Activated T-cell treated with anti-CD3 and anti-CD28 coated beads, Interleukin-2, amount 50 U/mL, for 72 hours (primary cell): ENCODE results near the gene NUBPL. TPM values are rescaled to one million over a fixed set of nuclear protein-coding genes. Genes with fewer than 3 reads are reported as not detected.
"Not testable (repeated sequence)": the region's sequence is repeated elsewhere in the genome, so short reads cannot be mapped to it uniquely, and the experiment has no call there.

Experiments used
- ATAC-seq, 2 donors: fragments of 150-1000 bp; cut with Tn5 transposase; replicated peaks in 1 of 2; 2 replicates each; pipeline ENCODE4 v1.10.0; 2021; ENCODE audit warnings: moderate library complexity in 2 of 2, mild to moderate bottlenecking in 1 of 2
- DNase-seq, 2 donors: peaks; one replicate each; pipeline ENCODE4 v3.0.0; 2021 to 2022; ENCODE audit warnings: mixed read lengths in 1 of 2
- H3K27ac Mint-ChIP-seq: one replicate; pipeline ENCODE4 v1.8.0; 2022; ENCODE audit warnings: mild to moderate bottlenecking, moderate library complexity, mixed read lengths
- H3K27me3 Mint-ChIP-seq: one replicate; pipeline ENCODE4 v1.8.0; 2022; ENCODE audit warnings: low read depth, mixed read lengths
- H3K36me3 Mint-ChIP-seq, 2 donors: one replicate each; pipeline ENCODE4 v1.8.0; 2022; ENCODE audit warnings: mixed read lengths in 2 of 2, mild to moderate bottlenecking in 1 of 2; ENCODE audit not compliant: insufficient read depth in 2 of 2
- H3K4me1 Mint-ChIP-seq: one replicate; pipeline ENCODE4 v1.8.0; 2022; ENCODE audit warnings: low read depth, mixed read lengths
- H3K4me3 Mint-ChIP-seq, 2 donors: one replicate each; pipeline ENCODE4 v1.8.0; 2022; ENCODE audit warnings: mild to moderate bottlenecking in 2 of 2, mixed read lengths in 2 of 2, moderate library complexity in 2 of 2
- H3K9me3 Mint-ChIP-seq, 2 donors: one replicate each; pipeline ENCODE4 v1.8.0; 2022; ENCODE audit warnings: mixed read lengths in 2 of 2
- total RNA-seq, 2 donors: library from RNA; stranded (reverse); gene quantifications; one replicate each; pipeline ENCODE4 v1.2.3, GENCODE V29; 2022

Gene NUBPL
- total RNA-seq, 2 donors from 2014 or later: 7.7 to 9.4 TPM

GRCh38 chr14:31727797-31728196 lies 166.6 kb downstream of the NUBPL start:
- ATAC-seq (no peak), DNase-seq (no peak)
- Mint-ChIP-seq H3K36me3 (peaks cover 7 to 10% of the 10 kb centered on the region in 2 donors), H3K9me3 (peaks cover 5 to 6% of the 10 kb centered on the region in 2 donors), H3K27ac (no peak overlapping the region), H3K27me3 (no peaks in the 10 kb centered on the region), H3K4me1 (no peaks in the 10 kb centered on the region), H3K4me3 (no peak overlapping the region)

- no peak overlapping the region for H3K27ac Mint-ChIP-seq
- no peak for ATAC-seq
Observed at GRCh38 chr14:31740688-31741087, 179.5 kb downstream of the NUBPL start.

GRCh38 chr14:31745741-31746140 lies 184.5 kb downstream of the NUBPL start:
- no peaks in the 10 kb centered on the region for H3K4me1 Mint-ChIP-seq
- peaks cover 14 to 29% of the 10 kb centered on the region in 2 donors for H3K9me3 Mint-ChIP-seq
- no peak overlapping the region for H3K27ac Mint-ChIP-seq
- no peaks in the 10 kb centered on the region for H3K27me3 Mint-ChIP-seq
- ATAC-seq: no peak
- no peak for DNase-seq
- H3K4me3 Mint-ChIP-seq: no peak overlapping the region
- H3K36me3 Mint-ChIP-seq: peaks cover 28 to 34% of the 10 kb centered on the region in 2 donors

More at GRCh38 chr14:31740688-31741087, 179.5 kb downstream of the NUBPL start:
- Mint-ChIP-seq H3K9me3 (peaks cover 1 to 2% of the 10 kb centered on the region in 2 donors), H3K4me3 (no peak overlapping the region), H3K27me3 (no peaks in the 10 kb centered on the region), H3K36me3 (peaks cover 6 to 14% of the 10 kb centered on the region in 2 donors), H3K4me1 (no peaks in the 10 kb centered on the region)
- DNase-seq: no peak

- ATAC-seq: no peak
- H3K27ac Mint-ChIP-seq: no peak overlapping the region
- no peaks in the 10 kb centered on the region for H3K27me3 Mint-ChIP-seq
- no peak overlapping the region for H3K4me3 Mint-ChIP-seq
- no peak for DNase-seq
- H3K36me3 Mint-ChIP-seq: peaks cover 28 to 32% of the 10 kb centered on the region in 2 donors
- H3K9me3 Mint-ChIP-seq: peaks cover 15 to 30% of the 10 kb centered on the region in 2 donors
- H3K4me1 Mint-ChIP-seq: no peaks in the 10 kb centered on the region
Observed at GRCh38 chr14:31746326-31746725, 185.1 kb downstream of the NUBPL start.

GRCh38 chr14:31749275-31749674 lies 188.1 kb downstream of the NUBPL start:
- ATAC-seq: no peak
- Mint-ChIP-seq H3K36me3 (peaks cover 29 to 41% of the 10 kb centered on the region in 2 donors), H3K27me3 (no peaks in the 10 kb centered on the region), H3K4me3 (no peak overlapping the region), H3K27ac (no peak overlapping the region), H3K4me1 (peaks cover 7% of the 10 kb centered on the region), H3K9me3 (peaks cover 22 to 37% of the 10 kb centered on the region in 2 donors)
- no peak for DNase-seq

- H3K9me3 Mint-ChIP-seq: peaks cover 23 to 38% of the 10 kb centered on the region in 2 donors
- ATAC-seq, H3K27ac Mint-ChIP-seq, H3K4me1 Mint-ChIP-seq, H3K27me3 Mint-ChIP-seq, H3K4me3 Mint-ChIP-seq, DNase-seq: not testable (repeated sequence)
- peaks cover 27 to 36% of the 10 kb centered on the region in 2 donors for H3K36me3 Mint-ChIP-seq
Observed at GRCh38 chr14:31751047-31751446, 189.8 kb downstream of the NUBPL start.

GRCh38 chr14:31752867-31753661 lies 191.9 kb downstream of the NUBPL start:
- no peaks in the 10 kb centered on the region for H3K27me3 Mint-ChIP-seq
- DNase-seq (peak in 1 of 2 donors; percentile 8), ATAC-seq (peak; percentile 63 to 84)
- no peak overlapping the region for H3K4me3 Mint-ChIP-seq
- peaks cover 20 to 26% of the 10 kb centered on the region in 2 donors for H3K36me3 Mint-ChIP-seq
- peaks cover 7% of the 10 kb centered on the region for H3K4me1 Mint-ChIP-seq
- H3K27ac Mint-ChIP-seq: no peak overlapping the region
- peaks cover 25 to 27% of the 10 kb centered on the region in 2 donors for H3K9me3 Mint-ChIP-seq

GRCh38 chr14:31758941-31759340 lies 197.7 kb downstream of the NUBPL start:
- Mint-ChIP-seq H3K4me1 (no peaks in the 10 kb centered on the region), H3K27ac (no peak overlapping the region), H3K36me3 (peaks cover 0 to 7% of the 10 kb centered on the region in 2 donors), H3K4me3 (no peak overlapping the region), H3K27me3 (no peaks in the 10 kb centered on the region), H3K9me3 (peaks cover 3 to 4% of the 10 kb centered on the region in 2 donors)
- DNase-seq (no peak), ATAC-seq (no peak)

- DNase-seq (no peak), ATAC-seq (no peak)
- peaks cover 0 to 4% of the 10 kb centered on the region in 2 donors for H3K36me3 Mint-ChIP-seq
- H3K4me3 Mint-ChIP-seq: no peak overlapping the region
- no peak overlapping the region for H3K27ac Mint-ChIP-seq
- H3K9me3 Mint-ChIP-seq: peaks cover under 1 to 4% of the 10 kb centered on the region in 2 donors
- H3K4me1 Mint-ChIP-seq: no peaks in the 10 kb centered on the region
- H3K27me3 Mint-ChIP-seq: no peaks in the 10 kb centered on the region
Observed at GRCh38 chr14:31760277-31760676, 199.1 kb downstream of the NUBPL start.

GRCh38 chr14:31761325-31761724 lies 200.1 kb downstream of the NUBPL start:
- Mint-ChIP-seq H3K27me3 (no peaks in the 10 kb centered on the region), H3K9me3 (peaks cover 0 to 3% of the 10 kb centered on the region in 2 donors), H3K36me3 (peaks cover 0 to 4% of the 10 kb centered on the region in 2 donors), H3K27ac (no peak overlapping the region), H3K4me1 (no peaks in the 10 kb centered on the region), H3K4me3 (no peak overlapping the region)
- DNase-seq (no peak), ATAC-seq (no peak)

- H3K9me3 Mint-ChIP-seq: no peaks in the 10 kb centered on the region
- no peak overlapping the region for H3K27ac Mint-ChIP-seq
- no peak overlapping the region for H3K4me3 Mint-ChIP-seq
- no peaks in the 10 kb centered on the region for H3K27me3 Mint-ChIP-seq
- H3K4me1 Mint-ChIP-seq: no peaks in the 10 kb centered on the region
- DNase-seq (no peak), ATAC-seq (no peak)
- peaks cover 0 to 4% of the 10 kb centered on the region in 2 donors for H3K36me3 Mint-ChIP-seq
Observed at GRCh38 chr14:31763041-31763440, 201.8 kb downstream of the NUBPL start.

GRCh38 chr14:31766315-31766892 lies 205.2 kb downstream of the NUBPL start:
- Mint-ChIP-seq H3K4me1 (no peaks in the 10 kb centered on the region), H3K27me3 (no peaks in the 10 kb centered on the region), H3K9me3 (no peaks in the 10 kb centered on the region), H3K4me3 (no peak overlapping the region), H3K27ac (no peak overlapping the region), H3K36me3 (no peaks in the 10 kb centered on the region)
- DNase-seq: no peak
- ATAC-seq: no peak

- H3K27me3 Mint-ChIP-seq: no peaks in the 10 kb centered on the region
- no peak overlapping the region for H3K4me3 Mint-ChIP-seq
- no peak for DNase-seq
- no peaks in the 10 kb centered on the region for H3K4me1 Mint-ChIP-seq
- ATAC-seq: no peak
- H3K27ac Mint-ChIP-seq: no peak overlapping the region
- peaks cover 0 to 2% of the 10 kb centered on the region in 2 donors for H3K36me3 Mint-ChIP-seq
- H3K9me3 Mint-ChIP-seq: no peaks in the 10 kb centered on the region
Observed at GRCh38 chr14:31768355-31768754, 207.2 kb downstream of the NUBPL start.
